SU-DHL-6 (cell line): ENCODE data around the gene RGS17.
"Not testable (repeated sequence)": the region's sequence is repeated elsewhere in the genome, so short reads cannot be mapped to it uniquely, and the experiment has no call there.

Experiments used
- H2AFZ ChIP-seq: fragments of 200-600 bp; sonication (generic); 2 replicates; pipeline ENCODE4 v1.6.1; 2014; ENCODE audit warnings: low read depth, mild to moderate bottlenecking, moderate library complexity, mixed read lengths, antibody characterized with exemption, low read length; ENCODE audit not compliant: severe bottlenecking
- H3F3A ChIP-seq: fragments of 200-600 bp; shearing (Covaris generic); 2 replicates; pipeline ENCODE4 v1.6.0; 2016; ENCODE audit warnings: antibody characterized with exemption, mild to moderate bottlenecking; ENCODE audit not compliant: insufficient read depth
- H3K27ac ChIP-seq: fragments of 200-600 bp; sonication (generic); 2 replicates; pipeline ENCODE4 v1.5.1; 2016; ENCODE audit warnings: low read depth, mild to moderate bottlenecking, low read length, moderate library complexity, mixed read lengths
- H3K27me3 ChIP-seq: fragments of 200-600 bp; sonication (generic), shearing (Covaris generic); 2 replicates; pipeline ENCODE4 v1.6.0; 2014; ENCODE audit warnings: mild to moderate bottlenecking, low read length
- H3K36me3 ChIP-seq: fragments of 200-600 bp; sonication (generic); 2 replicates; pipeline ENCODE4 v1.6.1; 2014; ENCODE audit warnings: mild to moderate bottlenecking, low read length, mixed read lengths
- H3K4me2 ChIP-seq: fragments of 300-600, 200-600 bp; shearing (Covaris generic), sonication (generic); 2 replicates; pipeline ENCODE4 v1.6.0; 2014; ENCODE audit warnings: low read length, low read depth, mild to moderate bottlenecking; ENCODE audit not compliant: poor library complexity, severe bottlenecking
- H3K4me3 ChIP-seq: fragments of 200-600 bp; sonication (generic); 2 replicates; pipeline ENCODE4 v1.5.1; 2014; ENCODE audit warnings: antibody characterized with exemption, low read length, mild to moderate bottlenecking, mixed read lengths; ENCODE audit not compliant: insufficient read depth, poor library complexity, severe bottlenecking
- H3K79me2 ChIP-seq: fragments of 200-600 bp; sonication (generic); 2 replicates; pipeline ENCODE4 v1.6.1; 2014; ENCODE audit warnings: mild to moderate bottlenecking, low read length, moderate library complexity; ENCODE audit not compliant: insufficient read depth
- H3K9ac ChIP-seq: fragments of 200-600 bp; sonication (generic); 2 replicates; pipeline ENCODE4 v1.7.0; 2014; ENCODE audit warnings: mild to moderate bottlenecking, low read length
- H3K9me2 ChIP-seq: fragments of 200-600 bp; sonication (generic); replicated peaks from 2 replicates; pipeline ENCODE4 v1.6.1; 2014; ENCODE audit warnings: low read length; ENCODE audit not compliant: insufficient read depth
- H3K9me3 ChIP-seq: fragments of 200-600 bp; sonication (generic); 2 replicates; pipeline ENCODE4 v1.6.1; 2014; ENCODE audit warnings: low read length, mixed read lengths; ENCODE audit not compliant: insufficient read depth
- H4K20me1 ChIP-seq: fragments of 200-600 bp; sonication (generic); 2 replicates; pipeline ENCODE4 v1.6.1; 2014; ENCODE audit warnings: low read depth, mild to moderate bottlenecking, antibody characterized with exemption, low read length, moderate library complexity, mixed read lengths
- EZH2phosphoT487 ChIP-seq: fragments of 200-600 bp; sonication (generic), shearing (Covaris generic); conservative IDR thresholded peaks from 2 replicates; pipeline ENCODE4 v1.6.1; 2018; ENCODE audit warnings: mild to moderate bottlenecking, antibody characterized with exemption, low read length, moderate library complexity, mixed read lengths
- TF ChIP-seq, protein P1 (sequence below): fragments of 200-600 bp; sonication (generic); IDR thresholded peaks from one replicate; pipeline ENCODE4 v1.5.1; 2017; ENCODE audit warnings: antibody characterized with exemption, mild to moderate bottlenecking, low read length, moderate library complexity; ENCODE audit not compliant: insufficient read depth, poor library complexity, severe bottlenecking

The RGS17 gene

GRCh38 chr6:153117986-153118879, 12.8 kb downstream of the RGS17 start:
- Histone ChIP-seq H3K36me3 (no peaks in the 10 kb centered on the region), H3K27me3 (no peaks in the 10 kb centered on the region), H2AFZ (no peak overlapping the region), H3K79me2 (no peaks in the 10 kb centered on the region), H3K27ac (no peak overlapping the region), H4K20me1 (no peaks in the 10 kb centered on the region), H3K9me3 (no peaks in the 10 kb centered on the region), H3F3A (no peaks in the 10 kb centered on the region), H3K9ac (no peak overlapping the region), H3K4me2 (no peak overlapping the region), H3K4me3 (no peak overlapping the region), H3K9me2 (no peaks in the 10 kb centered on the region)
- TF ChIP-seq EZH2phosphoT487: no peak
- TF ChIP-seq, protein P1, sequence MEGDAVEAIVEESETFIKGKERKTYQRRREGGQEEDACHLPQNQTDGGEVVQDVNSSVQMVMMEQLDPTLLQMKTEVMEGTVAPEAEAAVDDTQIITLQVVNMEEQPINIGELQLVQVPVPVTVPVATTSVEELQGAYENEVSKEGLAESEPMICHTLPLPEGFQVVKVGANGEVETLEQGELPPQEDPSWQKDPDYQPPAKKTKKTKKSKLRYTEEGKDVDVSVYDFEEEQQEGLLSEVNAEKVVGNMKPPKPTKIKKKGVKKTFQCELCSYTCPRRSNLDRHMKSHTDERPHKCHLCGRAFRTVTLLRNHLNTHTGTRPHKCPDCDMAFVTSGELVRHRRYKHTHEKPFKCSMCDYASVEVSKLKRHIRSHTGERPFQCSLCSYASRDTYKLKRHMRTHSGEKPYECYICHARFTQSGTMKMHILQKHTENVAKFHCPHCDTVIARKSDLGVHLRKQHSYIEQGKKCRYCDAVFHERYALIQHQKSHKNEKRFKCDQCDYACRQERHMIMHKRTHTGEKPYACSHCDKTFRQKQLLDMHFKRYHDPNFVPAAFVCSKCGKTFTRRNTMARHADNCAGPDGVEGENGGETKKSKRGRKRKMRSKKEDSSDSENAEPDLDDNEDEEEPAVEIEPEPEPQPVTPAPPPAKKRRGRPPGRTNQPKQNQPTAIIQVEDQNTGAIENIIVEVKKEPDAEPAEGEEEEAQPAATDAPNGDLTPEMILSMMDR: no peak

DNA sequence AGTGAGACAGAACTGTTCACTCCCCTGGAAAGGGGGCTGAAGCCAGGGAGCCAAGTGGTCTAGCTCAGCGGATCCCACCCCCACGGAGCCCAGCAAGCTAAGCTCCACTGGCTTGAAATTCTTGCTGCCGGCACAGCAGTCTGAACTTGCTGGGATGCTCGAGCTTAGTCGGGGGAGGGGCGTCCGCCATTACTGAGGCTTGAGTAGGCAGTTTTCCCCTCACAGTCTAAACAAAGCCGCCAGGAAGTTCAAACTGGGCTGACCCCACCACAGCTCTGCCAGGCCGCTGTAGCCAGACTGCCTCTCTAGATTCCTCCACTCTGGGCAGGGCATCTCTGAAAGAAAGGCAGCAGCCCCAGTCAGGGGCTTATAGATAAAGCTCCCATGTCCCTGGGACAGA, 20.0 kb downstream of the RGS17 start:
- H3K36me3 ChIP-seq, H3K27ac ChIP-seq, H3K4me3 ChIP-seq, H3K9me3 ChIP-seq, H3K79me2 ChIP-seq, H3K27me3 ChIP-seq, H3K9ac ChIP-seq, H2AFZ ChIP-seq, H3K9me2 ChIP-seq, H4K20me1 ChIP-seq, H3F3A ChIP-seq, H3K4me2 ChIP-seq: not testable (repeated sequence)

DNA sequence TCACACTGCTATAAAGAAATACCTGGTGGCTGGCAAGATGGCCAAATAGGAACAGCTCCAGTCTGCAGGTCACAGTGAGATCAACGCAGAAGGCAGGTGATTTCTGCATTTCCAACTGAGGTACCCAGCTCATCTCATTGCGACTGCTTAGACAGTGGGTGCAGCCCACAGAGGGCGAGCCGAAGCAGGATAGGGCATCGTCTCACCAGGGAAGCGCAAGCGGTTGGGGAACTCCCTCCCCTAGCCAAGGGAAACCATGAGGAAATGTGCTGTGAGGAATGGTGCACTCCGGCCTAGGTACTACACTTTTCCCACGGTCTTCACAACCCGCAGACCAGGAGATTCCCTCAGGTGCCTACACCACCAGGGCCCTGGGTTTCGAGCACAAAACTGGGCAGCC, 20.5 kb downstream of the RGS17 start:
- H4K20me1 ChIP-seq, H3K36me3 ChIP-seq, H3K27me3 ChIP-seq, H3K4me3 ChIP-seq, H2AFZ ChIP-seq, H3K27ac ChIP-seq, H3K9me2 ChIP-seq, H3K9me3 ChIP-seq, H3K79me2 ChIP-seq, H3K9ac ChIP-seq, H3F3A ChIP-seq, H3K4me2 ChIP-seq: not testable (repeated sequence)

- Histone ChIP-seq H3K9me2 (no peaks in the 10 kb centered on the region), H3K27ac (no peak overlapping the region)
Observed at GRCh38 chr6:153108315-153108714, 22.8 kb downstream of the RGS17 start.

More at GRCh38 chr6:153108315-153108714, 22.8 kb downstream of the RGS17 start:
- Histone ChIP-seq H3F3A (no peaks in the 10 kb centered on the region), H3K36me3 (no peaks in the 10 kb centered on the region), H3K79me2 (no peaks in the 10 kb centered on the region), H3K9ac (no peak overlapping the region), H3K4me2 (no peak overlapping the region), H4K20me1 (no peaks in the 10 kb centered on the region), H3K27me3 (no peaks in the 10 kb centered on the region), H3K4me3 (no peak overlapping the region), H3K9me3 (no peaks in the 10 kb centered on the region), H2AFZ (no peak overlapping the region)
- no peak for TF ChIP-seq EZH2phosphoT487
- TF ChIP-seq, protein P1: no peak
